ENCODE measurements around the gene CNTNAP2.

DNA sequence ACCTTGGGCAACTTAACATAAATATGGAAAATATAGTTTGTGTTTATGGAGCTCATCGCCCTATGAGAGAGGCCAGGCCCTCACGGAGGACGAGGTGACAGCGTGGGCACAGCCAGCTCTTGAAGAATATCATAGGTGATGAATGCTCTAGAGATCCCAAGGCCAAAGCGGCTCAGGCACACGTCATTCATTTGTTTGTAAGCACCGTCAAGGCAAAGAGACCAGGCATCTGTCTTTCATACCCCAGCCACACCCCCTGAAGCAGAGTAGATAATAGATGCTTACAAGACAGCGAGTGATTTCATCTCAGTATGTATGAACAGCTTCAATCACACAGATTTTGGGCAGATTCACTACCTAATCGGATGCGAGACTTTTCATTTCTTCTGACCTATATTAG, 2231.9 kb downstream of the CNTNAP2 start:
- TF ChIP-seq EZH2 (IDR thresholded peaks at IDR 0.05; ENCODE audit: low read length, missing control alignments) (no peak), CTCF (conservative IDR thresholded peaks at IDR 0.05 in 1 of 2, IDR thresholded peaks at IDR 0.05 in 1 of 2; ENCODE audit: low read depth in 1 of 2, low read length in 2 of 2) (no peak)

Measured in fibroblast of lung (primary cell).